Activated CD4-positive, alpha-beta T cell treated with anti-CD3 and anti-CD28 coated beads, Interleukin-2, amount 10 ng/mL, durations not matched to agents 24 days and 14 days (primary cell): Measurements from ENCODE around the gene ELP4. TPM values are rescaled to one million over a fixed set of nuclear protein-coding genes. Genes with fewer than 3 reads are reported as not detected.
"Not testable (repeated sequence)": the region's sequence is repeated elsewhere in the genome, so short reads cannot be mapped to it uniquely, and the experiment has no call there.

ENCODE experiments used
- DNase-seq: peaks from one replicate; pipeline ENCODE4 v3.0.0; 2022
- H3K27ac Mint-ChIP-seq: one replicate; pipeline ENCODE4 v1.8.0; 2022; ENCODE audit warnings: mild to moderate bottlenecking, mixed read lengths
- H3K27me3 Mint-ChIP-seq: one replicate; pipeline ENCODE4 v1.8.0; 2022; ENCODE audit warnings: mixed read lengths
- H3K36me3 Mint-ChIP-seq: one replicate; pipeline ENCODE4 v1.8.0; 2022; ENCODE audit warnings: low read depth, mild to moderate bottlenecking, mixed read lengths
- H3K4me1 Mint-ChIP-seq: one replicate; pipeline ENCODE4 v1.8.0; 2021; ENCODE audit warnings: mixed read lengths
- H3K4me3 Mint-ChIP-seq: one replicate; pipeline ENCODE4 v1.8.0; 2022; ENCODE audit warnings: mild to moderate bottlenecking, moderate library complexity, mixed read lengths
- H3K9me3 Mint-ChIP-seq: one replicate; pipeline ENCODE4 v1.8.0; 2021; ENCODE audit warnings: mixed read lengths
- intact Hi-C: fragments of 100-400 bp; cut with micrococcal nuclease; formaldehyde crosslinking; loops from one replicate; pipeline ENCODE4 v1.15.1; 2023
- total RNA-seq: library from RNA; stranded (reverse); gene quantifications from 2 replicates; pipeline ENCODE4 v1.2.3, GENCODE V29; 2022

Gene ELP4
- total RNA-seq, 1 donor from 2014 or later, result 17.4 TPM

- H3K27me3 Mint-ChIP-seq, result no peaks in the 10 kb centered on the region
- peaks cover 2% of the 10 kb centered on the region for H3K4me1 Mint-ChIP-seq
- no peak overlapping the region for H3K27ac Mint-ChIP-seq
- H3K36me3 Mint-ChIP-seq, result no peaks in the 10 kb centered on the region
- H3K9me3 Mint-ChIP-seq, result no peaks in the 10 kb centered on the region
- no peak overlapping the region for H3K4me3 Mint-ChIP-seq
- DNase-seq, result no peak
- intact Hi-C loops, result no loop called here
Observed at GRCh38 chr11:31720225-31720624, 210.7 kb downstream of the ELP4 start.

GRCh38 chr11:31720671-31721365, 211.3 kb downstream of the ELP4 start:
- intact Hi-C loops, result no loop called here
- Mint-ChIP-seq H3K4me1 (peaks cover 2% of the 10 kb centered on the region), H3K36me3 (no peaks in the 10 kb centered on the region), H3K9me3 (no peaks in the 10 kb centered on the region), H3K27ac (no peak overlapping the region), H3K4me3 (no peak overlapping the region), H3K27me3 (no peaks in the 10 kb centered on the region)
- DNase-seq, result no peak

- no peaks in the 10 kb centered on the region for H3K27me3 Mint-ChIP-seq
- DNase-seq, result no peak
- no peak overlapping the region for H3K4me3 Mint-ChIP-seq
- no peak overlapping the region for H3K27ac Mint-ChIP-seq
- H3K36me3 Mint-ChIP-seq, result no peaks in the 10 kb centered on the region
- no peaks in the 10 kb centered on the region for H3K9me3 Mint-ChIP-seq
- peaks cover 2% of the 10 kb centered on the region for H3K4me1 Mint-ChIP-seq
- intact Hi-C loops, result no loop called here
Observed at GRCh38 chr11:31722754-31723153, 213.2 kb downstream of the ELP4 start.

- H3K4me3 Mint-ChIP-seq, result no peak overlapping the region
- no peak for DNase-seq
Observed at GRCh38 chr11:31725176-31725575, 215.6 kb downstream of the ELP4 start.

GRCh38 chr11:31728432-31728831, 218.9 kb downstream of the ELP4 start:
- Mint-ChIP-seq H3K27ac (no peak overlapping the region), H3K36me3 (no peaks in the 10 kb centered on the region), H3K9me3 (peaks cover 5% of the 10 kb centered on the region), H3K27me3 (no peaks in the 10 kb centered on the region), H3K4me3 (no peak overlapping the region), H3K4me1 (peaks cover 2% of the 10 kb centered on the region)
- no peak for DNase-seq
- intact Hi-C loops, result no loop called here

More at GRCh38 chr11:31725176-31725575, 215.6 kb downstream of the ELP4 start:
- Mint-ChIP-seq H3K36me3 (no peaks in the 10 kb centered on the region), H3K4me1 (peaks cover 2% of the 10 kb centered on the region), H3K9me3 (no peaks in the 10 kb centered on the region), H3K27ac (no peak overlapping the region), H3K27me3 (no peaks in the 10 kb centered on the region)
- intact Hi-C loops, result no loop called here

- Mint-ChIP-seq H3K4me1 (no peaks in the 10 kb centered on the region), H3K9me3 (peaks cover 23% of the 10 kb centered on the region), H3K27ac (no peak overlapping the region), H3K4me3 (no peak overlapping the region), H3K36me3 (no peaks in the 10 kb centered on the region), H3K27me3 (no peaks in the 10 kb centered on the region)
- intact Hi-C loops, result no loop called here
- no peak for DNase-seq
Observed at GRCh38 chr11:31740131-31740530, 230.6 kb downstream of the ELP4 start.

- H3K4me3 Mint-ChIP-seq, H3K4me1 Mint-ChIP-seq, H3K27ac Mint-ChIP-seq, H3K36me3 Mint-ChIP-seq, intact Hi-C loops, DNase-seq, H3K27me3 Mint-ChIP-seq: not testable (repeated sequence)
- peaks cover 22% of the 10 kb centered on the region for H3K9me3 Mint-ChIP-seq
Observed at GRCh38 chr11:31740731-31741368, 231.3 kb downstream of the ELP4 start.

- intact Hi-C loops, result no loop called here
- H3K4me3 Mint-ChIP-seq, result no peak overlapping the region
- no peak overlapping the region for H3K27ac Mint-ChIP-seq
- no peaks in the 10 kb centered on the region for H3K27me3 Mint-ChIP-seq
- H3K4me1 Mint-ChIP-seq, result no peaks in the 10 kb centered on the region
- DNase-seq, result no peak
- H3K9me3 Mint-ChIP-seq, result peaks cover 15% of the 10 kb centered on the region
- H3K36me3 Mint-ChIP-seq, result no peaks in the 10 kb centered on the region
Observed at GRCh38 chr11:31747581-31747980, 238.0 kb downstream of the ELP4 start.

GRCh38 chr11:31757260-31757835, 247.8 kb downstream of the ELP4 start:
- no peaks in the 10 kb centered on the region for H3K27me3 Mint-ChIP-seq
- intact Hi-C loops, result no loop called here
- H3K9me3 Mint-ChIP-seq, result no peaks in the 10 kb centered on the region
- no peak overlapping the region for H3K27ac Mint-ChIP-seq
- H3K36me3 Mint-ChIP-seq, result no peaks in the 10 kb centered on the region
- H3K4me3 Mint-ChIP-seq, result no peak overlapping the region
- DNase-seq, result no peak
- H3K4me1 Mint-ChIP-seq, result no peaks in the 10 kb centered on the region

- H3K9me3 Mint-ChIP-seq, result no peaks in the 10 kb centered on the region
- no peaks in the 10 kb centered on the region for H3K27me3 Mint-ChIP-seq
- no peak for DNase-seq
- intact Hi-C loops, result no loop called here
- H3K36me3 Mint-ChIP-seq, result no peaks in the 10 kb centered on the region
- no peak overlapping the region for H3K4me3 Mint-ChIP-seq
- H3K27ac Mint-ChIP-seq, result no peak overlapping the region
- no peaks in the 10 kb centered on the region for H3K4me1 Mint-ChIP-seq
Observed at GRCh38 chr11:31761636-31762035, 252.1 kb downstream of the ELP4 start.

GRCh38 chr11:31763296-31763695, 253.7 kb downstream of the ELP4 start:
- intact Hi-C loops, result no loop called here
- Mint-ChIP-seq H3K27me3 (no peaks in the 10 kb centered on the region), H3K4me3 (no peak overlapping the region)

GRCh38 chr11:31764261-31764660, 254.7 kb downstream of the ELP4 start:
- intact Hi-C loops, result no loop called here
- H3K36me3 Mint-ChIP-seq, result no peaks in the 10 kb centered on the region
- no peaks in the 10 kb centered on the region for H3K27me3 Mint-ChIP-seq
- no peak for DNase-seq
- H3K4me1 Mint-ChIP-seq, result no peaks in the 10 kb centered on the region
- H3K27ac Mint-ChIP-seq, result no peak overlapping the region
- no peaks in the 10 kb centered on the region for H3K9me3 Mint-ChIP-seq
- H3K4me3 Mint-ChIP-seq, result no peak overlapping the region

More at GRCh38 chr11:31763296-31763695, 253.7 kb downstream of the ELP4 start:
- H3K27ac Mint-ChIP-seq, result no peak overlapping the region
- H3K36me3 Mint-ChIP-seq, result no peaks in the 10 kb centered on the region
- no peak for DNase-seq
- no peaks in the 10 kb centered on the region for H3K9me3 Mint-ChIP-seq
- H3K4me1 Mint-ChIP-seq, result no peaks in the 10 kb centered on the region

GRCh38 chr11:31764766-31765165, 255.2 kb downstream of the ELP4 start:
- no peaks in the 10 kb centered on the region for H3K36me3 Mint-ChIP-seq
- H3K9me3 Mint-ChIP-seq, result no peaks in the 10 kb centered on the region
- no peak overlapping the region for H3K4me3 Mint-ChIP-seq
- H3K27ac Mint-ChIP-seq, result no peak overlapping the region
- no peaks in the 10 kb centered on the region for H3K4me1 Mint-ChIP-seq
- intact Hi-C loops, result no loop called here
- no peaks in the 10 kb centered on the region for H3K27me3 Mint-ChIP-seq
- DNase-seq, result no peak

- intact Hi-C loops, result no loop called here
- no peak for DNase-seq
- Mint-ChIP-seq H3K27ac (no peak overlapping the region), H3K27me3 (no peaks in the 10 kb centered on the region), H3K9me3 (no peaks in the 10 kb centered on the region), H3K4me1 (no peaks in the 10 kb centered on the region), H3K36me3 (no peaks in the 10 kb centered on the region), H3K4me3 (no peak overlapping the region)
Observed at GRCh38 chr11:31767066-31767465, 257.5 kb downstream of the ELP4 start.
